Breast epithelium (tissue), 3 donors: ENCODE results near the gene TNNC2.

Experiments used
- POLR2A ChIP-seq: fragments of 450-650 bp; IDR thresholded peaks from one replicate; pipeline ENCODE4 v1.6.1; 2016; ENCODE audit warnings: antibody characterized with exemption, mild to moderate bottlenecking, moderate library complexity
- POLR2AphosphoS5 ChIP-seq, 3 donors: sonication (generic); formaldehyde crosslinking; IDR thresholded peaks; one replicate each; pipeline ENCODE4 v1.6.1; 2017; ENCODE audit warnings: antibody characterized with exemption in 3 of 3
- TF ChIP-seq, protein P1 (sequence below), 3 donors: fragments of 450-650 bp; IDR thresholded peaks; one replicate each; pipeline ENCODE4 v1.5.1; 2016 to 2017; ENCODE audit warnings: antibody characterized with exemption in 3 of 3, mild to moderate bottlenecking in 3 of 3, moderate library complexity in 3 of 3

DNA sequence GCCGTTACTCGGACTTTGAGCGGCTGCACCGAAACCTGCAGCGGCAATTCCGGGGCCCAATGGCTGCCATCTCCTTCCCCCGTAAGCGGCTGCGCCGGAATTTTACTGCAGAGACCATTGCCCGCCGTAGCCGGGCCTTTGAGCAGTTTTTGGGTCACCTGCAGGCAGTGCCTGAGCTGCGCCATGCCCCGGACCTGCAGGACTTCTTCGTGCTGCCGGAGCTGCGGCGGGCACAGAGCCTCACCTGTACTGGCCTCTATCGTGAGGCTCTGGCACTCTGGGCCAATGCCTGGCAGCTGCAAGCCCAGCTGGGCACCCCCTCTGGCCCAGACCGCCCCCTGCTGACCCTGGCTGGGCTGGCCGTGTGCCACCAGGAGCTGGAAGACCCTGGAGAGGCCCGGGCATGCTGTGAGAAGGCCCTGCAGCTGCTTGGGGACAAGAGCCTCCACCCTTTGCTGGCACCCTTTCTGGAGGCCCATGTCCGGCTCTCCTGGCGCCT is 13.6 kb upstream of the TNNC2 start:
- TF ChIP-seq, protein P1, sequence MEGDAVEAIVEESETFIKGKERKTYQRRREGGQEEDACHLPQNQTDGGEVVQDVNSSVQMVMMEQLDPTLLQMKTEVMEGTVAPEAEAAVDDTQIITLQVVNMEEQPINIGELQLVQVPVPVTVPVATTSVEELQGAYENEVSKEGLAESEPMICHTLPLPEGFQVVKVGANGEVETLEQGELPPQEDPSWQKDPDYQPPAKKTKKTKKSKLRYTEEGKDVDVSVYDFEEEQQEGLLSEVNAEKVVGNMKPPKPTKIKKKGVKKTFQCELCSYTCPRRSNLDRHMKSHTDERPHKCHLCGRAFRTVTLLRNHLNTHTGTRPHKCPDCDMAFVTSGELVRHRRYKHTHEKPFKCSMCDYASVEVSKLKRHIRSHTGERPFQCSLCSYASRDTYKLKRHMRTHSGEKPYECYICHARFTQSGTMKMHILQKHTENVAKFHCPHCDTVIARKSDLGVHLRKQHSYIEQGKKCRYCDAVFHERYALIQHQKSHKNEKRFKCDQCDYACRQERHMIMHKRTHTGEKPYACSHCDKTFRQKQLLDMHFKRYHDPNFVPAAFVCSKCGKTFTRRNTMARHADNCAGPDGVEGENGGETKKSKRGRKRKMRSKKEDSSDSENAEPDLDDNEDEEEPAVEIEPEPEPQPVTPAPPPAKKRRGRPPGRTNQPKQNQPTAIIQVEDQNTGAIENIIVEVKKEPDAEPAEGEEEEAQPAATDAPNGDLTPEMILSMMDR (IDR thresholded peaks at IDR 0.05): no peak
- TF ChIP-seq POLR2AphosphoS5 (IDR thresholded peaks at IDR 0.05) (no peak), POLR2A (no peak)
